Fibroblast of villous mesenchyme (primary cell): ENCODE data around the gene SELPLG. TPM values are rescaled to one million over a fixed set of nuclear protein-coding genes. Genes with fewer than 3 reads are reported as not detected.

Experiments used
- DNase-seq: peaks from one replicate; pipeline ENCODE4 v3.0.0-alpha.2; 2010; ENCODE audit warnings: low read depth
- H3K4me3 ChIP-seq: 2 replicates; pipeline ENCODE4 v1.5.1; 2011; ENCODE audit warnings: low read depth, mild to moderate bottlenecking, low read length
- CTCF ChIP-seq: IDR thresholded peaks from 2 replicates; pipeline ENCODE4 v1.5.1; 2012; ENCODE audit warnings: low read depth, mild to moderate bottlenecking, low read length; ENCODE audit not compliant: insufficient read depth
- total RNA-seq: library from RNA; depleted of rRNA; stranded (reverse); fragments of >200 nt; gene quantifications from 2 replicates; pipeline ENCODE4 v1.2.3, GENCODE V29; 2012

SELPLG gene
- total RNA-seq, 1 donor: 2.2 TPM

- DNase-seq: peak; percentile 87
- TF ChIP-seq CTCF: no peak
- H3K4me3 ChIP-seq: no peak overlapping the region
These were observed 3.0 kb downstream of the SELPLG start for GRCh38 chr12:108630481-108631207.

- TF ChIP-seq CTCF: no peak
These were observed 3.7 kb downstream of the SELPLG start for GRCh38 chr12:108629824-108630476.

GRCh38 chr12:108629151-108629550 is 4.5 kb downstream of the SELPLG start:
- H3K4me3 ChIP-seq: peak overlapping the region; percentile 38
- TF ChIP-seq CTCF: no peak
- no peak for DNase-seq

More at GRCh38 chr12:108629824-108630476, 3.7 kb downstream of the SELPLG start:
- no peak overlapping the region for H3K4me3 ChIP-seq
- peak; percentile 88 for DNase-seq

- no peak for DNase-seq
- no peak overlapping the region for H3K4me3 ChIP-seq
- no peak for TF ChIP-seq CTCF
These were observed 6.4 kb downstream of the SELPLG start for GRCh38 chr12:108627134-108627920.

GRCh38 chr12:108625228-108625627 is 8.5 kb downstream of the SELPLG start:
- no peak for TF ChIP-seq CTCF
- DNase-seq: no peak
- H3K4me3 ChIP-seq: no peak overlapping the region

- no peak overlapping the region for H3K4me3 ChIP-seq
- DNase-seq: no peak
- no peak for TF ChIP-seq CTCF
These were observed 10.1 kb downstream of the SELPLG start for GRCh38 chr12:108623577-108623976.
